ENCODE data around the gene RASEF. TPM values are rescaled to one million over a fixed set of nuclear protein-coding genes. Genes with fewer than 3 reads are reported as not detected.

The RASEF gene
- total and polyA plus RNA-seq, 2 of the 4 experiments (the other 2 are of a cell fraction) = under 0.01 to 0.05 TPM

DNA sequence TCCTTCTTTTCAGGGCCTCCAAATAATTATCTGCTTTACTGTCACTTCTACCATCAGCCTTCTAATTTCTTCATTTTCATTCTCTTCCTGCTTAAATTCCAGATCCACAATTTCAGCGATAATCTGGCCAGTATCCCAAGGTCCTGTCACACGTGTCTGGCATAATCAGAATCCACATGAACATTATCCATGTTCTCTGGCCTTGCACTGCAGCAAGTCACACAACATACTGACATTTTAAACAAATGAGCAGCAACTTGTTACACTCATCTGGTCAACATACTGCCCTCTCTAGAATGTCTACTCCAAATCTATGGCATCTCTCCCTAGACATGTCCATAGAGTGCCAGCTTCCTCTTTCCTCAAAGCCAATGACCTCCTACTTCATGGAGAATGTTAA lies 43.8 kb upstream of the RASEF start:
- H2BK5ac ChIP-seq (ENCODE audit: low read depth, low read length, poor library complexity, severe bottlenecking) = no peak overlapping the region
- ATAC-seq (ENCODE audit: low read depth) = no peak
- no peak overlapping the region for H3K18ac ChIP-seq (ENCODE audit: low read depth, low read length)
- no peaks in the 10 kb centered on the region for H4K20me1 ChIP-seq (ENCODE audit: insufficient read depth, low read length)
- H2BK120ac ChIP-seq (ENCODE audit: low read depth, low read length) = no peak overlapping the region
- H3K14ac ChIP-seq (replicated peaks; ENCODE audit: low read depth, low read length) = no peak overlapping the region
- ChIA-PET CTCF (interaction anchor here (0.5 kb wide), 1 partner anchor 101 kb away, joined by 3 read pairs; no protein-coding TSS in a partner anchor), POLR2A (ENCODE audit: unreplicated experiment) (no interaction called here)
- H3K9me3 ChIP-seq (ENCODE audit: control insufficient read depth, insufficient read depth, low read length) = no peaks in the 10 kb centered on the region
- no peak overlapping the region for H2AK5ac ChIP-seq (ENCODE audit: low read depth, low read length)
- H2AK9ac ChIP-seq (replicated peaks; ENCODE audit: low read depth, low read length, poor library complexity) = no peak overlapping the region
- in situ Hi-C loops (cut with MboI; ENCODE audit: low sequenced_read_pairs) (no loop called here), intact Hi-C loops (cut with micrococcal nuclease) (no loop called here), dilution Hi-C loops (cut with HindIII; ENCODE audit: low sequenced_read_pairs, unreplicated experiment) (no loop called here)
- H4K5ac ChIP-seq (ENCODE audit: low read depth, low read length) = no peak overlapping the region
- H3K56ac ChIP-seq (ENCODE audit: extremely low read depth, insufficient read depth, low read length) = no peak overlapping the region
- no peak overlapping the region for H2BK15ac ChIP-seq (ENCODE audit: low read depth, low read length)
- H3K79me1 ChIP-seq (ENCODE audit: low read depth in 1 of 2, low read length in 2 of 2) = no peaks in the 10 kb centered on the region
- no peak overlapping the region for H3K27ac ChIP-seq (ENCODE audit: insufficient read depth, low read length)
- no peaks in the 10 kb centered on the region for H3K36me3 ChIP-seq (ENCODE audit: control insufficient read depth, insufficient read depth, low read length)
- H3K4me1 ChIP-seq (ENCODE audit: control insufficient read depth, insufficient read depth, low read length) = no peaks in the 10 kb centered on the region
- BruUV-seq (replicated peaks) = no TSS peak
- H2BK20ac ChIP-seq (ENCODE audit: low read depth, low read length) = no peak overlapping the region
- no peak overlapping the region for H3K4me3 ChIP-seq (ENCODE audit: insufficient read depth, low read depth, low read length)
- no peak overlapping the region for H3K4ac ChIP-seq (ENCODE audit: low read depth, low read length)
- 50% methylated on average over 2 of the region's 2 CpGs; no CpG with 5 or more reads in 1 of the 2 experiments for WGBS, 2 experiments (ENCODE audit: extremely low coverage in 2 of 2, insufficient read length in 1 of 2)
- TF ChIP-seq MAZ (IDR thresholded peaks at IDR 0.05; ENCODE audit: borderline replicate concordance, low read depth, low read length) (no peak), POLR2A (IDR thresholded peaks at IDR 0.05; ENCODE audit: low read depth, low read length) (no peak), BHLHE40 (IDR thresholded peaks at IDR 0.05; ENCODE audit: low read depth, low read length) (no peak), SMC3 (IDR thresholded peaks at IDR 0.05; ENCODE audit: low read depth, low read length) (no peak), NFE2L2 (IDR thresholded peaks at IDR 0.05; ENCODE audit: low read depth, low read length) (no peak), MXI1 (IDR thresholded peaks at IDR 0.05; ENCODE audit: borderline replicate concordance, low read depth, low read length) (no peak), RCOR1 (IDR thresholded peaks at IDR 0.05; ENCODE audit: insufficient replicate concordance, low read length) (no peak)
- TF ChIP-seq, protein P1, sequence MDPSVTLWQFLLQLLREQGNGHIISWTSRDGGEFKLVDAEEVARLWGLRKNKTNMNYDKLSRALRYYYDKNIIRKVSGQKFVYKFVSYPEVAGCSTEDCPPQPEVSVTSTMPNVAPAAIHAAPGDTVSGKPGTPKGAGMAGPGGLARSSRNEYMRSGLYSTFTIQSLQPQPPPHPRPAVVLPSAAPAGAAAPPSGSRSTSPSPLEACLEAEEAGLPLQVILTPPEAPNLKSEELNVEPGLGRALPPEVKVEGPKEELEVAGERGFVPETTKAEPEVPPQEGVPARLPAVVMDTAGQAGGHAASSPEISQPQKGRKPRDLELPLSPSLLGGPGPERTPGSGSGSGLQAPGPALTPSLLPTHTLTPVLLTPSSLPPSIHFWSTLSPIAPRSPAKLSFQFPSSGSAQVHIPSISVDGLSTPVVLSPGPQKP (IDR thresholded peaks at IDR 0.05; ENCODE audit: borderline replicate concordance, low read depth, low read length) = no peak
- H4K8ac ChIP-seq (ENCODE audit: low read depth in 2 of 2, low read length in 2 of 2) = no peak overlapping the region
- no peak overlapping the region for H3K4me2 ChIP-seq (ENCODE audit: low read depth, low read length)
- no peaks in the 10 kb centered on the region for H3K9me1 ChIP-seq (ENCODE audit: insufficient read depth, low read length)
- H3K27me3 ChIP-seq (ENCODE audit: control insufficient read depth, insufficient read depth, low read length) = no peaks in the 10 kb centered on the region
- no peak overlapping the region for H2AFZ ChIP-seq (replicated peaks; ENCODE audit: low read length, poor library complexity)
- no peak overlapping the region for H4K91ac ChIP-seq (ENCODE audit: insufficient read depth, low read depth, low read length)
- no peak overlapping the region for H3K9ac ChIP-seq (ENCODE audit: low read depth, low read length)
- no peak overlapping the region for H3K23ac ChIP-seq (ENCODE audit: low read depth, low read length)
- DNase-seq = no peak
